ENCODE results near the gene OVCH2.

- no peak for TF ChIP-seq CTCF (IDR thresholded peaks at IDR 0.05; ENCODE audit: low read depth, low read length, missing input control)
- TF ChIP-seq SP1 (IDR thresholded peaks at IDR 0.05) = no peak
- TF ChIP-seq YY1 (IDR thresholded peaks at IDR 0.05) = no peak
- no peak for TF ChIP-seq HNF4G (IDR thresholded peaks at IDR 0.05)
- no peak for TF ChIP-seq MAX (IDR thresholded peaks at IDR 0.05)
- TF ChIP-seq JUND (IDR thresholded peaks at IDR 0.05) = no peak
- no peak for TF ChIP-seq RAD21 (IDR thresholded peaks at IDR 0.05)
Observed at GRCh38 chr11:7656704-7657103, 49.6 kb downstream of the OVCH2 start.
